ENCODE data around the gene FOSL1. TPM values are rescaled to one million over a fixed set of nuclear protein-coding genes. Genes with fewer than 3 reads are reported as not detected.

Gene FOSL1
- polyA plus RNA-seq, 1 donor (not counting 4 experiments of a cell fraction or from before 2014, with no cell fraction given): 21.8 TPM

DNA sequence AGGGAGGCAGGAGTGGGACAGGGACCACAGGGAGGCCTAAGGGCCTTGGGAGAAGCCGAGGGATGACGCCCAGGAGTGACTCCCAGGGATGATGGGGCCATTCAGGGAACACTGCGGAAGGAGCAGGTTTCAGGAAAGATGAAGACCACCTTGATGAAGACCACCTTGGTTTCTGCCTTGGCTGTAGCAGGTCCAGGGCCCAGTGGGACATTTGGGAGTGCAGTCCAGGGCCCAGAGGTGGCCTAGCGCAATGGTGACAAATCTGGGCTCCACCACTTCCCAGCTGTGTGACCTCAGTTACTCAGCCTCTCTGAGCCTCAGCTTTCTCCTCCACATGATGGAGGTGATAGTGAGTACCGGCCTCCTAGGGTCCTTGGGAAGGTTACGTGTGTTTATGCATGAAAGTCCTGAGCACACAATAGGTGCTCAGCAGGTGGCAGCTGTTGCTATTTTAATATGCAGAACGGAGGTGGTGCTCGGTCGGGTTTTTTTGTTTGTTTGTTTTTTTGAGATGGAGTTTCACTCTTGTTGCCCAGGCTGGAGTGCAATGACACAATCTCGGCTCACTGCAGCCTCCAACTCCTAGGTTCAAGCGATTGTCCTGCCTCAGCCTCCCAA is 45.9 kb upstream of the FOSL1 start:
- dilution Hi-C loops (cut with MboI; ENCODE audit: extremely low pct_ligation_motif_present, low sequenced_read_pairs): no loop called here
- H3K9ac ChIP-seq (ENCODE audit: control insufficient read depth, extremely low read depth, insufficient read depth, low read length): no peak overlapping the region
- H3K4me3 ChIP-seq (ENCODE audit: control insufficient read depth in 2 of 3, extremely low read depth in 1 of 3, insufficient read depth in 2 of 3, low read depth in 1 of 3, low read length in 3 of 3): no peak overlapping the region
- peaks cover 10% of the 10 kb centered on the region for H3K4me1 ChIP-seq (ENCODE audit: control insufficient read depth, extremely low read depth, insufficient read depth, low read length)
- DNase-seq (ENCODE audit: low read depth, low spot score) (no peak), FAIRE-seq (no peak)
- no peaks in the 10 kb centered on the region for H3K9me3 ChIP-seq (ENCODE audit: control insufficient read depth, low read depth, low read length)
- no peaks in the 10 kb centered on the region for H3K36me3 ChIP-seq (ENCODE audit: control insufficient read depth in 2 of 2, extremely low read depth in 1 of 2, insufficient read depth in 2 of 2, low read length in 2 of 2)
- peaks cover 4% of the 10 kb centered on the region for H3K27me3 ChIP-seq (ENCODE audit: control insufficient read depth, extremely low read depth, insufficient read depth, low read length)
- no peak overlapping the region for H2AFZ ChIP-seq (ENCODE audit: control insufficient read depth, low read length)
- TF ChIP-seq EZH2 (IDR thresholded peaks at IDR 0.05; ENCODE audit: low read length): no peak
- TF ChIP-seq, protein P1, sequence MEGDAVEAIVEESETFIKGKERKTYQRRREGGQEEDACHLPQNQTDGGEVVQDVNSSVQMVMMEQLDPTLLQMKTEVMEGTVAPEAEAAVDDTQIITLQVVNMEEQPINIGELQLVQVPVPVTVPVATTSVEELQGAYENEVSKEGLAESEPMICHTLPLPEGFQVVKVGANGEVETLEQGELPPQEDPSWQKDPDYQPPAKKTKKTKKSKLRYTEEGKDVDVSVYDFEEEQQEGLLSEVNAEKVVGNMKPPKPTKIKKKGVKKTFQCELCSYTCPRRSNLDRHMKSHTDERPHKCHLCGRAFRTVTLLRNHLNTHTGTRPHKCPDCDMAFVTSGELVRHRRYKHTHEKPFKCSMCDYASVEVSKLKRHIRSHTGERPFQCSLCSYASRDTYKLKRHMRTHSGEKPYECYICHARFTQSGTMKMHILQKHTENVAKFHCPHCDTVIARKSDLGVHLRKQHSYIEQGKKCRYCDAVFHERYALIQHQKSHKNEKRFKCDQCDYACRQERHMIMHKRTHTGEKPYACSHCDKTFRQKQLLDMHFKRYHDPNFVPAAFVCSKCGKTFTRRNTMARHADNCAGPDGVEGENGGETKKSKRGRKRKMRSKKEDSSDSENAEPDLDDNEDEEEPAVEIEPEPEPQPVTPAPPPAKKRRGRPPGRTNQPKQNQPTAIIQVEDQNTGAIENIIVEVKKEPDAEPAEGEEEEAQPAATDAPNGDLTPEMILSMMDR (optimal IDR thresholded peaks at IDR 0.05 in 1 of 3, IDR thresholded peaks at IDR 0.05 in 1 of 3, conservative IDR thresholded peaks at IDR 0.05 in 1 of 3; ENCODE audit: extremely low read depth in 1 of 3, insufficient read depth in 2 of 3, low read length in 3 of 3): no peak
- H3K9me1 ChIP-seq (ENCODE audit: control insufficient read depth, extremely low read depth, insufficient read depth, low read length): no peaks in the 10 kb centered on the region
- no peaks in the 10 kb centered on the region for H3K79me2 ChIP-seq (ENCODE audit: control insufficient read depth, insufficient read depth, low read length)
- no peaks in the 10 kb centered on the region for H4K20me1 ChIP-seq (ENCODE audit: control insufficient read depth, extremely low read depth, insufficient read depth, low read length)
- H3K4me2 ChIP-seq (ENCODE audit: control insufficient read depth, extremely low read depth, insufficient read depth, low read depth, low read length): no peak overlapping the region
- H3K27ac ChIP-seq (ENCODE audit: control insufficient read depth, insufficient read depth, low read length): no peak overlapping the region

DNA sequence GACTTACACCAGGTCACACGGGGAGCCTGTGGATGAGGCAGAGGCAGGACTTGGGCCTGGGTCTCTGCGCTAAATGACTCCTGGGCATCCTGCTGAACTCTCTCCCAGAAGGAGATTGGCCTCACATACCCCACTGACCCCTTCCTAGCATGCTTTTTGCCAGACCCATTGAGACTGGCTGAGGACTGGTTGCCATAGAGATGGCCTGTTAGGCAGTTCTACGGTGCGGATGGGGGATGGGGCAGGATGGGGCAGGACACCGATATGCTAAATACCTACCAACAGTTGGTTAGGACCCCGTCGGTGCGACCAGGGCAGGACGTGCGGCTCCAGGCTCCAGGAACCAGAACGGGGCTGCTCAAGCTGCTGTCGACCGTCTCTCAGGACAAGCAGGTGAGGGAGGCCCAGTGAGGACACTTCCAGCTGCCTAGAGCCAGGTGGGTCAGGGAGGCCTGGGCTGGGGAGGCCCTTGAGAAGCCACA is 45.3 kb upstream of the FOSL1 start, which contains the start of gene TSGA10IP:
Gene TSGA10IP, plus strand, starts transcription at position 51 of the 482 bp plus-strand sequence. Its CDS starts 196 bp downstream, at position 247.
- dilution Hi-C loops (cut with MboI; ENCODE audit: extremely low pct_ligation_motif_present, low sequenced_read_pairs): no loop called here
- peaks cover 4% of the 10 kb centered on the region for H3K27me3 ChIP-seq (ENCODE audit: control insufficient read depth, extremely low read depth, insufficient read depth, low read length)
- H4K20me1 ChIP-seq (ENCODE audit: control insufficient read depth, extremely low read depth, insufficient read depth, low read length): no peaks in the 10 kb centered on the region
- H3K27ac ChIP-seq (ENCODE audit: control insufficient read depth, insufficient read depth, low read length): no peak within 1 kb of the TSS
- H3K4me1 ChIP-seq (ENCODE audit: control insufficient read depth, extremely low read depth, insufficient read depth, low read length): peaks cover 11% of the 10 kb centered on the region
- no peak within 1 kb of the TSS for H3K9ac ChIP-seq (ENCODE audit: control insufficient read depth, extremely low read depth, insufficient read depth, low read length)
- no peaks in the 10 kb centered on the region for H3K79me2 ChIP-seq (ENCODE audit: control insufficient read depth, insufficient read depth, low read length)
- TF ChIP-seq, protein P1 (optimal IDR thresholded peaks at IDR 0.05 in 1 of 3, IDR thresholded peaks at IDR 0.05 in 1 of 3, conservative IDR thresholded peaks at IDR 0.05 in 1 of 3; ENCODE audit: extremely low read depth in 1 of 3, insufficient read depth in 2 of 3, low read length in 3 of 3): no peak
- TF ChIP-seq EZH2 (IDR thresholded peaks at IDR 0.05; ENCODE audit: low read length): no peak
- no peak within 1 kb of the TSS for H2AFZ ChIP-seq (ENCODE audit: control insufficient read depth, low read length)
- DNase-seq (ENCODE audit: low read depth, low spot score) (no peak), FAIRE-seq (no peak)
- no peaks in the 10 kb centered on the region for H3K9me3 ChIP-seq (ENCODE audit: control insufficient read depth, low read depth, low read length)
- no peak within 1 kb of the TSS for H3K4me2 ChIP-seq (ENCODE audit: control insufficient read depth, extremely low read depth, insufficient read depth, low read depth, low read length)
- H3K9me1 ChIP-seq (ENCODE audit: control insufficient read depth, extremely low read depth, insufficient read depth, low read length): no peaks in the 10 kb centered on the region
- no peaks in the 10 kb centered on the region for H3K36me3 ChIP-seq (ENCODE audit: control insufficient read depth in 2 of 2, extremely low read depth in 1 of 2, insufficient read depth in 2 of 2, low read length in 2 of 2)
- no peak within 1 kb of the TSS for H3K4me3 ChIP-seq (ENCODE audit: control insufficient read depth in 2 of 3, extremely low read depth in 1 of 3, insufficient read depth in 2 of 3, low read depth in 1 of 3, low read length in 3 of 3)

Measured in keratinocyte (primary cell).